GM23338 (cell line): ENCODE data around the gene GDI2. TPM values are rescaled to one million over a fixed set of nuclear protein-coding genes. Genes with fewer than 3 reads are reported as not detected.

ENCODE experiments used
- ATAC-seq: fragments of 200-7000 bp; cut with Tn5 transposase; 3 replicates; pipeline ENCODE4 v1.9.1; 2020
- DNase-seq: peaks from one replicate; pipeline ENCODE4 v3.0.0-alpha.2; 2015; ENCODE audit warnings: low spot score
- H2AFZ ChIP-seq: fragments of 200-600 bp; sonication (generic); 2 replicates; pipeline ENCODE4 v1.8.0; 2016; ENCODE audit warnings: antibody characterized with exemption, mild to moderate bottlenecking, moderate library complexity
- H3F3A ChIP-seq: fragments of 200-600 bp; sonication (generic); replicated peaks from 2 replicates; pipeline ENCODE4 v1.8.0; 2017; ENCODE audit warnings: antibody characterized with exemption, mixed run types, low read depth
- H3K27ac ChIP-seq: fragments of 200-600 bp; sonication (generic); 2 replicates; pipeline ENCODE4 v1.6.1; 2016; ENCODE audit warnings: low read depth
- H3K27me3 ChIP-seq: fragments of 200-600 bp; sonication (generic); 2 replicates; pipeline ENCODE4 v1.8.0; 2016; ENCODE audit warnings: mild to moderate bottlenecking, mixed run types, moderate library complexity; ENCODE audit not compliant: insufficient read depth
- H3K36me3 ChIP-seq: fragments of 200-600 bp; sonication (generic); 2 replicates; pipeline ENCODE4 v1.8.0; 2016; ENCODE audit warnings: mild to moderate bottlenecking; ENCODE audit not compliant: insufficient read depth
- H3K4me1 ChIP-seq: fragments of 200-600 bp; sonication (generic); 2 replicates; pipeline ENCODE4 v1.8.0; 2016; ENCODE audit warnings: mild to moderate bottlenecking, moderate library complexity; ENCODE audit not compliant: insufficient read depth
- H3K4me2 ChIP-seq: fragments of 200-600 bp; sonication (generic); 2 replicates; pipeline ENCODE4 v1.7.1; 2017; ENCODE audit warnings: mixed run types
- H3K4me3 ChIP-seq: fragments of 200-600 bp; sonication (generic); 2 replicates; pipeline ENCODE4 v1.6.1; 2016; ENCODE audit warnings: mixed run types
- H3K79me2 ChIP-seq: fragments of 200-600 bp; sonication (generic); replicated peaks from 2 replicates; pipeline ENCODE4 v1.8.0; 2017; ENCODE audit warnings: mild to moderate bottlenecking; ENCODE audit not compliant: insufficient read depth
- H3K9me2 ChIP-seq: fragments of 200-600 bp; sonication (generic); 2 replicates; pipeline ENCODE4 v1.8.0; 2017; ENCODE audit not compliant: insufficient read depth
- H4K20me1 ChIP-seq: fragments of 200-600 bp; sonication (generic); replicated peaks from 2 replicates; pipeline ENCODE4 v1.8.0; 2017; ENCODE audit warnings: mild to moderate bottlenecking; ENCODE audit not compliant: insufficient read depth
- H3K27ac Mint-ChIP-seq: 2 replicates; pipeline ENCODE4 v1.8.0; 2020; ENCODE audit warnings: inconsistent platforms, mild to moderate bottlenecking, moderate library complexity, mixed read lengths
- H3K27me3 Mint-ChIP-seq: 3 replicates; pipeline ENCODE4 v1.8.0; 2022; ENCODE audit warnings: low read depth, mild to moderate bottlenecking, moderate library complexity, mixed read lengths, inconsistent platforms; ENCODE audit not compliant: insufficient read depth, poor library complexity
- H3K36me3 Mint-ChIP-seq: 3 replicates; pipeline ENCODE4 v1.8.0; 2021; ENCODE audit warnings: low read depth, mild to moderate bottlenecking, inconsistent platforms, moderate library complexity, mixed read lengths
- H3K4me1 Mint-ChIP-seq: 3 replicates; pipeline ENCODE4 v1.8.0; 2020; ENCODE audit warnings: mild to moderate bottlenecking, inconsistent platforms, mixed read lengths
- H3K4me3 Mint-ChIP-seq: 3 replicates; pipeline ENCODE4 v1.8.0; 2021; ENCODE audit warnings: moderate library complexity, mild to moderate bottlenecking, inconsistent platforms, mixed read lengths
- H3K9me3 Mint-ChIP-seq: 3 replicates; pipeline ENCODE4 v1.8.0; 2020; ENCODE audit warnings: moderate library complexity, mild to moderate bottlenecking, inconsistent platforms, mixed read lengths
- CREB1 ChIP-seq: fragments of 250-450 bp; sonication (Bioruptor Pico); IDR thresholded peaks from 2 replicates; pipeline ENCODE4 v1.5.0; 2020; ENCODE audit warnings: low read depth, mild to moderate bottlenecking, moderate library complexity
- EZH2 ChIP-seq: fragments of 200-600 bp; sonication (generic); IDR thresholded peaks from one replicate; pipeline ENCODE4 v1.8.0; 2017; ENCODE audit warnings: antibody characterized with exemption, mild to moderate bottlenecking, low read depth; ENCODE audit not compliant: unreplicated experiment
- EZH2phosphoT487 ChIP-seq: fragments of 200-600 bp; sonication (generic); IDR thresholded peaks from one replicate; pipeline ENCODE4 v1.8.1; 2018; ENCODE audit warnings: antibody characterized with exemption; ENCODE audit not compliant: unreplicated experiment
- JUNB ChIP-seq: IDR thresholded peaks from one replicate; pipeline ENCODE4 v1.6.1; 2016; ENCODE audit warnings: antibody characterized with exemption; ENCODE audit not compliant: unreplicated experiment
- NANOG ChIP-seq: IDR thresholded peaks from 2 replicates; pipeline ENCODE4 v1.6.1; 2016; ENCODE audit warnings: antibody characterized with exemption, borderline replicate concordance
- POLR2AphosphoS5 ChIP-seq: IDR thresholded peaks from 2 replicates; pipeline ENCODE4 v1.6.1; 2016; ENCODE audit warnings: antibody characterized with exemption, low read depth
- STAT1 ChIP-seq: IDR thresholded peaks from one replicate; pipeline ENCODE4 v1.6.1; 2016; ENCODE audit warnings: antibody characterized with exemption; ENCODE audit not compliant: unreplicated experiment
- ZNF114 ChIP-seq: fragments of 250-450 bp; sonication (Bioruptor Pico); IDR thresholded peaks from 2 replicates; pipeline ENCODE4 v1.5.0; 2020; ENCODE audit warnings: mild to moderate bottlenecking, moderate library complexity
- ZNF331 ChIP-seq: fragments of 250-450 bp; sonication (Bioruptor Pico); IDR thresholded peaks from 2 replicates; pipeline ENCODE4 v1.5.0; 2020; ENCODE audit warnings: low read depth, mild to moderate bottlenecking, moderate library complexity
- polyA plus RNA-seq: library from polyadenylated mRNA; unstranded; fragments of >200 nt; fragmentation: Nextera tagmentation; extraction: Ambion mirVana; gene quantifications from 2 replicates; pipeline ENCODE4 v1.2.1, GENCODE V29; 2016
- total RNA-seq: library from RNA; depleted of rRNA; stranded (reverse); fragments of >200 nt; shearing (Covaris generic); gene quantifications from 2 replicates; pipeline ENCODE4 v1.2.3, GENCODE V29; 2014
- TF ChIP-seq, protein P1 (sequence below): IDR thresholded peaks from 2 replicates; pipeline ENCODE4 v1.6.1; 2016; ENCODE audit warnings: antibody characterized with exemption
- TF ChIP-seq, protein P2 (sequence below): IDR thresholded peaks from one replicate; pipeline ENCODE4 v1.6.1; 2018; ENCODE audit warnings: antibody characterized with exemption; ENCODE audit not compliant: unreplicated experiment
- TF ChIP-seq, protein P3 (sequence below), 2 experiments: fragments of 200-600 bp in 1 of 2; sonication (generic) in 1 of 2; conservative IDR thresholded peaks; 2 replicates each; pipeline versions ENCODE4 v1.5.1 to v1.6.1; 2016 to 2017; ENCODE audit warnings: antibody characterized with exemption in 2 of 2, low read depth in 2 of 2, mild to moderate bottlenecking in 2 of 2, moderate library complexity in 1 of 2

GDI2 gene
- total and polyA plus RNA-seq, 2 experiments from 2014 or later = 269 to 505 TPM

DNA sequence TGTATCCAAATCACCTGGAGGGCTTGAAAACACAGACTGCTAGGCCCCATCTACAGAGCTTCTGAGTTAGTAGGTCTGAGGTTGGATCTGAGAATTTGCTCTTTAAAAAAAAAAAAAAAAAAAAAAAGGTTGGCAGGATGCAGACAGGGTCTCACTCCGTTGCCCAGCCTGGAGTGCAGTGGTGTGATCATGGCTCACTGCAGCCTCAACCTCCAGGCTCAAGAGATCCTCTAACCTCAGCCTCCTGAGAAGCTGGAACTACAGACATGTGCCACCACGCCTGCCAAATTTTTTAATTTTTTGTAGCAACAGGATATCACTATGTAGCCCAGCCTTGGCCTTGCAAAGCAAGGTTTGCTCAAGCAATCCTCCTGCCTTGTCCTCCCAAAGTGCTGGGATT, 8.0 kb downstream of the GDI2 start:
- TF ChIP-seq, protein P1, sequence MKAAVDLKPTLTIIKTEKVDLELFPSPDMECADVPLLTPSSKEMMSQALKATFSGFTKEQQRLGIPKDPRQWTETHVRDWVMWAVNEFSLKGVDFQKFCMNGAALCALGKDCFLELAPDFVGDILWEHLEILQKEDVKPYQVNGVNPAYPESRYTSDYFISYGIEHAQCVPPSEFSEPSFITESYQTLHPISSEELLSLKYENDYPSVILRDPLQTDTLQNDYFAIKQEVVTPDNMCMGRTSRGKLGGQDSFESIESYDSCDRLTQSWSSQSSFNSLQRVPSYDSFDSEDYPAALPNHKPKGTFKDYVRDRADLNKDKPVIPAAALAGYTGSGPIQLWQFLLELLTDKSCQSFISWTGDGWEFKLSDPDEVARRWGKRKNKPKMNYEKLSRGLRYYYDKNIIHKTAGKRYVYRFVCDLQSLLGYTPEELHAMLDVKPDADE = no peak
- TF ChIP-seq, protein P2, sequence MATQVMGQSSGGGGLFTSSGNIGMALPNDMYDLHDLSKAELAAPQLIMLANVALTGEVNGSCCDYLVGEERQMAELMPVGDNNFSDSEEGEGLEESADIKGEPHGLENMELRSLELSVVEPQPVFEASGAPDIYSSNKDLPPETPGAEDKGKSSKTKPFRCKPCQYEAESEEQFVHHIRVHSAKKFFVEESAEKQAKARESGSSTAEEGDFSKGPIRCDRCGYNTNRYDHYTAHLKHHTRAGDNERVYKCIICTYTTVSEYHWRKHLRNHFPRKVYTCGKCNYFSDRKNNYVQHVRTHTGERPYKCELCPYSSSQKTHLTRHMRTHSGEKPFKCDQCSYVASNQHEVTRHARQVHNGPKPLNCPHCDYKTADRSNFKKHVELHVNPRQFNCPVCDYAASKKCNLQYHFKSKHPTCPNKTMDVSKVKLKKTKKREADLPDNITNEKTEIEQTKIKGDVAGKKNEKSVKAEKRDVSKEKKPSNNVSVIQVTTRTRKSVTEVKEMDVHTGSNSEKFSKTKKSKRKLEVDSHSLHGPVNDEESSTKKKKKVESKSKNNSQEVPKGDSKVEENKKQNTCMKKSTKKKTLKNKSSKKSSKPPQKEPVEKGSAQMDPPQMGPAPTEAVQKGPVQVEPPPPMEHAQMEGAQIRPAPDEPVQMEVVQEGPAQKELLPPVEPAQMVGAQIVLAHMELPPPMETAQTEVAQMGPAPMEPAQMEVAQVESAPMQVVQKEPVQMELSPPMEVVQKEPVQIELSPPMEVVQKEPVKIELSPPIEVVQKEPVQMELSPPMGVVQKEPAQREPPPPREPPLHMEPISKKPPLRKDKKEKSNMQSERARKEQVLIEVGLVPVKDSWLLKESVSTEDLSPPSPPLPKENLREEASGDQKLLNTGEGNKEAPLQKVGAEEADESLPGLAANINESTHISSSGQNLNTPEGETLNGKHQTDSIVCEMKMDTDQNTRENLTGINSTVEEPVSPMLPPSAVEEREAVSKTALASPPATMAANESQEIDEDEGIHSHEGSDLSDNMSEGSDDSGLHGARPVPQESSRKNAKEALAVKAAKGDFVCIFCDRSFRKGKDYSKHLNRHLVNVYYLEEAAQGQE = no peak
- TF ChIP-seq ZNF114 (CRISPR knock-in tag) = no peak
- TF ChIP-seq JUNB = no peak
- no peak for TF ChIP-seq ZNF331
- TF ChIP-seq NANOG = no peak
- H3K79me2 ChIP-seq = peaks cover 100% of the 10 kb centered on the region
- ATAC-seq (no peak), DNase-seq (no peak)
- no peak overlapping the region for H2AFZ ChIP-seq
- H3K4me3 ChIP-seq = no peak overlapping the region
- H3K36me3 Mint-ChIP-seq = peaks cover 38% of the 10 kb centered on the region
- no peaks in the 10 kb centered on the region for H3K27me3 ChIP-seq
- H3K9me2 ChIP-seq = no peaks in the 10 kb centered on the region
- peaks cover 10% of the 10 kb centered on the region for H3K4me1 Mint-ChIP-seq
- H3K4me3 Mint-ChIP-seq = no peak overlapping the region
- no peaks in the 10 kb centered on the region for H3K9me3 Mint-ChIP-seq
- no peak overlapping the region for H3K4me2 ChIP-seq
- H3K27ac ChIP-seq = no peak overlapping the region
- peaks cover 5% of the 10 kb centered on the region; the same call in 1 of the 2 replicates for H3K36me3 ChIP-seq
- peaks cover 79% of the 10 kb centered on the region for H4K20me1 ChIP-seq
- H3K4me1 ChIP-seq = peaks cover 9% of the 10 kb centered on the region; the same call in 1 of the 2 replicates
- H3K27ac Mint-ChIP-seq = no peak overlapping the region
- H3K27me3 Mint-ChIP-seq = no peaks in the 10 kb centered on the region
- H3F3A ChIP-seq = no peaks in the 10 kb centered on the region

DNA sequence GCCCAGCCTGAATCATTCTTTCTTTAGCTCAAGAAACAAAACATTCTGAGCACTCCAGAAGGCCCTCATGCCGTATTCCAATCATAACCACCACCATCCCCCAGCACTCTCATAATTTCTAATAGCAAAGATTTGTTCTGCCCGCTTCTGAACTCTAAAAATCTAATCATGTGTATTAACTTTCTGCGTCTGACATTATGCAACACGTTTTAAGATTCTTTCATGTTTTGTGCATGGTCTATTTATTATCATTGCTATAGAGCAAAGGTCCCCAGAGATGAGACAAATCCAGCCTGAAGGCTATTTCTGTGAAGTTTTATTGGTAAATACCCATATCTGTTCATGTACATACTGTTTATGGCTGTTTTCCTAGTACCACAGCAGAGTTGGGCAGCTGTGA, 8.8 kb downstream of the GDI2 start:
- Mint-ChIP-seq H3K4me3 (no peak overlapping the region), H3K36me3 (peaks cover 45% of the 10 kb centered on the region), H3K27me3 (no peaks in the 10 kb centered on the region), H3K4me1 (peaks cover 3% of the 10 kb centered on the region), H3K27ac (no peak overlapping the region), H3K9me3 (no peaks in the 10 kb centered on the region)
- TF ChIP-seq, protein P1 = no peak
- TF ChIP-seq, protein P3, sequence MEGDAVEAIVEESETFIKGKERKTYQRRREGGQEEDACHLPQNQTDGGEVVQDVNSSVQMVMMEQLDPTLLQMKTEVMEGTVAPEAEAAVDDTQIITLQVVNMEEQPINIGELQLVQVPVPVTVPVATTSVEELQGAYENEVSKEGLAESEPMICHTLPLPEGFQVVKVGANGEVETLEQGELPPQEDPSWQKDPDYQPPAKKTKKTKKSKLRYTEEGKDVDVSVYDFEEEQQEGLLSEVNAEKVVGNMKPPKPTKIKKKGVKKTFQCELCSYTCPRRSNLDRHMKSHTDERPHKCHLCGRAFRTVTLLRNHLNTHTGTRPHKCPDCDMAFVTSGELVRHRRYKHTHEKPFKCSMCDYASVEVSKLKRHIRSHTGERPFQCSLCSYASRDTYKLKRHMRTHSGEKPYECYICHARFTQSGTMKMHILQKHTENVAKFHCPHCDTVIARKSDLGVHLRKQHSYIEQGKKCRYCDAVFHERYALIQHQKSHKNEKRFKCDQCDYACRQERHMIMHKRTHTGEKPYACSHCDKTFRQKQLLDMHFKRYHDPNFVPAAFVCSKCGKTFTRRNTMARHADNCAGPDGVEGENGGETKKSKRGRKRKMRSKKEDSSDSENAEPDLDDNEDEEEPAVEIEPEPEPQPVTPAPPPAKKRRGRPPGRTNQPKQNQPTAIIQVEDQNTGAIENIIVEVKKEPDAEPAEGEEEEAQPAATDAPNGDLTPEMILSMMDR (conservative IDR thresholded peaks at IDR 0.05; ENCODE audit: low read depth in 2 of 2) = no peak
- TF ChIP-seq CREB1 (CRISPR knock-in tag) (no peak), POLR2AphosphoS5 (no peak), ZNF331 (no peak), NANOG (no peak), STAT1 (no peak), EZH2 (no peak), ZNF114 (CRISPR knock-in tag) (no peak), EZH2phosphoT487 (no peak)
- TF ChIP-seq, protein P2 = no peak
- Histone ChIP-seq H3K27ac (no peak overlapping the region), H3K4me3 (no peak overlapping the region), H3K4me1 (peaks cover 2% of the 10 kb centered on the region; the same call in 1 of the 2 replicates), H3K9me2 (no peaks in the 10 kb centered on the region), H3K36me3 (peaks cover 11% of the 10 kb centered on the region; the same call in 1 of the 2 replicates), H3K27me3 (no peaks in the 10 kb centered on the region), H4K20me1 (peaks cover 71% of the 10 kb centered on the region), H3F3A (no peaks in the 10 kb centered on the region), H2AFZ (no peak overlapping the region), H3K79me2 (peaks cover 100% of the 10 kb centered on the region), H3K4me2 (no peak overlapping the region)
- DNase-seq (no peak), ATAC-seq (no peak)
